Subcutaneous abdominal adipose tissue (tissue), 5 donors: ENCODE data around the gene ATG9B.
A peak's percentile ranks its signal among the peaks of the same experiment; 100 is the strongest.
"Not testable (repeated sequence)": the region's sequence is repeated elsewhere in the genome, so short reads cannot be mapped to it uniquely, and the experiment has no call there.

Source experiments
- H3K27ac ChIP-seq: one replicate; pipeline ENCODE4 v1.7.0; 2013; ENCODE audit warnings: low read depth, mild to moderate bottlenecking, inconsistent platforms, low read length, moderate library complexity
- H3K27me3 ChIP-seq, 5 donors: one replicate each; pipeline ENCODE4 v1.7.0; 2013; ENCODE audit warnings: low read length in 5 of 5, inconsistent platforms in 1 of 5; ENCODE audit not compliant: control insufficient read depth in 5 of 5, insufficient read depth in 4 of 5
- H3K36me3 ChIP-seq, 5 donors: one replicate each; pipeline ENCODE4 v1.7.0; 2013; ENCODE audit warnings: low read length in 5 of 5; ENCODE audit not compliant: control insufficient read depth in 5 of 5, insufficient read depth in 5 of 5
- H3K4me1 ChIP-seq, 5 donors: one replicate each; pipeline ENCODE4 v1.7.0; 2013; ENCODE audit warnings: low read length in 5 of 5, mild to moderate bottlenecking in 3 of 5, moderate library complexity in 1 of 5; ENCODE audit not compliant: control insufficient read depth in 5 of 5, insufficient read depth in 5 of 5
- H3K4me3 ChIP-seq, 5 donors: one replicate each; pipeline ENCODE4 v1.7.0; 2013; ENCODE audit warnings: low read length in 5 of 5, low read depth in 1 of 5
- H3K9ac ChIP-seq, 5 donors: one replicate each; pipeline ENCODE4 v1.7.0; 2013; ENCODE audit warnings: low read length in 5 of 5, mild to moderate bottlenecking in 4 of 5, moderate library complexity in 3 of 5
- H3K9me3 ChIP-seq, 5 donors: one replicate each; pipeline ENCODE4 v1.7.0; 2013; ENCODE audit warnings: low read length in 5 of 5; ENCODE audit not compliant: control insufficient read depth in 5 of 5
- donor health status: healthy.
- donor health status: healthy.
- donor health status: healthy.
- donor health status: healthy.
- donor health status: healthy.

The ATG9B gene

GRCh38 chr7:151047976-151048815 lies 23.9 kb upstream of the ATG9B start, which contains the start of gene ASIC3:
ASIC3 (plus strand) TSS chr7:151048531; CDS start chr7:151048886, 355 bp downstream.
- Histone ChIP-seq H3K9me3 (no peaks in the 10 kb centered on the region), H3K4me1 (peaks cover 4 to 34% (median 17%) of the 10 kb centered on the region in 5 donors), H3K9ac (no peak within 1 kb of the TSS)

DNA sequence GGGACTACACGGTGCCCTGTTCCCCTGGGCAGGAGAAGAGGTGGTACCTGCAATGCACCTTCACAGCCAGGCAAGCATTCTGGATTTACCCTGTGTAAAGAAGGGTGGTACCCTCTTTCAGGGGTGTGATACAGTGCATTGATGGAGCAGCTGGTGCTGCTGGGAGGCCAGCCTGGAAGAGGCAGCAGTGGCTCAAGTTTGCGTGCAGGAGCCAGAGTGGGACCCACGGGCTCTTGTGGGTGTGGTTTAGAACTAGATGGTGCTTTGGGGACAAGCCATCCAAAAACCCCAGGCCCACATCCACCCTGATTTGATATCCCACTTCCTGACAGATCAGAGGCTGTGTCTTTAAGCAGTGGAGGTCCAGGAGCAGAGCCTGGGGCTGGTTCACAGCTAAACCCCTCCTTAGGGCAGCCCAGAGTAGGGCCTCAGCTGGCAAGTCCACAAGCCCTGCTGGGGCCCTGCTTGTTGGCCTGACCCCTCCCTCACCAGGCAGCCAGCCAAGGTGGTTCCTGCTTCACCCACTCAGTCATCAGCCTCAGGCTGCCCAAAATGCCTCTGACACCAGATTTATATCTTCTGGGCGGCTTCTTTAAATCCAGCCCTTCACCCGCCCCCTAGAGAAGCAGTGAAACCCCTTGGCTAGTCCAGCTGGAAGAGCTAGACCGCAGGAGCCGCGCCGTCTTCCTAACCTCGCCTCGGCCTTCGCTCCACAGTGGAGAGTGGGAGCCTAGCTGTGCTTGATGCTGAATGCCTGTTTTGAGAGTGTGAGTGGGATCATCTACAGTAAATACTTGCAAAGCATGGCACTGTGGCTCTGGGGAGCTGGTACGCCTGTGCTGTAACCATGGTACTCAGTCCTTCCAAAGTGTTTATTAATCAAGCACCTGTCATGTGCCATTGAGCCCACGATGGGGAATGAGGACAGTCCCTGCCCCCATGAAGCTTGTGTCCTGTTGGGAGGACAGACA lies 22.6 kb upstream of the ATG9B start:
- H3K4me1 ChIP-seq: peaks cover 4 to 34% (median 17%) of the 10 kb centered on the region in 5 donors
- H3K9ac ChIP-seq: peak overlapping the region in 1 of 5 donors; percentile 17
- no peaks in the 10 kb centered on the region for H3K9me3 ChIP-seq
- peaks cover 0 to 9% (median 5%) of the 10 kb centered on the region in 5 donors for H3K27me3 ChIP-seq
- H3K27ac ChIP-seq: no peak overlapping the region
- H3K36me3 ChIP-seq: peaks cover 0 to 37% (median 24%) of the 10 kb centered on the region in 5 donors
- H3K4me3 ChIP-seq: no peak overlapping the region

More at GRCh38 chr7:151047976-151048815, 23.9 kb upstream of the ATG9B start, which contains the start of gene ASIC3:
- H3K27me3 ChIP-seq: peaks cover 0 to 9% (median 5%) of the 10 kb centered on the region in 5 donors
- H3K4me3 ChIP-seq: no peak within 1 kb of the TSS
- H3K27ac ChIP-seq: no peak within 1 kb of the TSS
- H3K36me3 ChIP-seq: peaks cover 0 to 24% (median 14%) of the 10 kb centered on the region in 5 donors

DNA sequence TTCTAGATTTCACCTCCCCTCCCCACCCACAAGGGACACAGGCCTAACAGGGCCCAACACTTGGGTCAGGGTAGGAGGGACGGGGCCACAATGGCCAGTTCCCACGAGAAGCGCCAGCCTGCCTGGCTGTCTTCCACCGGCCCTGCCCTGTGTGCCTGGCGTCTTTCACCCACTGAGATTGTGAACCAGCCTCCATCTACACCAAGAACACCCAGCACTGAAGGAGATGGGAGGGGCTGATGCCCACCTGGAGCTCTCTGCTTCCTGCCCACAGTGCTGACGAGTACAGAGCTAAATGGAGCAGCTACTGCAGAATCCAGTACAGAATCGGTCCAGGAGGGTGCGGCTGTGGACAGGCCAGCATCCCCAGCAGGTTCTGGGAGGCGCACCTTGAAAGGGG lies 21.7 kb upstream of the ATG9B start:
- Histone ChIP-seq H3K27me3 (peaks cover 0 to 9% (median 5%) of the 10 kb centered on the region in 5 donors), H3K9ac (no peak overlapping the region), H3K4me1 (peaks cover 4 to 31% (median 14%) of the 10 kb centered on the region in 5 donors), H3K4me3 (no peak overlapping the region), H3K9me3 (no peaks in the 10 kb centered on the region), H3K36me3 (peaks cover 0 to 46% (median 24%) of the 10 kb centered on the region in 5 donors), H3K27ac (no peak overlapping the region)

DNA sequence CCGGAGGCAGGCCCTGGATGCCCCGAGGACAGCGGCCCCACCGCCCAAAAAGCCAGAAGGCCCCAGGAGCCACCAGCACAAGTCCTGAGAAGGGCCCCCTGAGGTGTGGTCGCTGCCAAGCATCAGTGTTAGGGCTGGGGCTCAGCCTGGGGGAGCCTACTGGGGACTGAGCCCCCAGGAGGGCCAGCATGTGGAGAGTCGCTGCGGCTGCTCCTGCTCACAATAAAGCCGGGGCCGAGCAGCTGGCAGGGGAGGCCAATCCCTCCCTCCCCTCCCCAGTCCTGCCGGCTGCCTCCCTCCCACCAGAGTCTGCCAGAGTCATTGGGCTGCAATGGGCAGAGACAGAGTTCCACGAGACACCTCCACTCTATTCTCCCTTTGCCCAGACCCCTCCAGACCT lies 21.0 kb upstream of the ATG9B start:
- H3K4me1 ChIP-seq: peaks cover 4 to 28% (median 11%) of the 10 kb centered on the region in 5 donors
- no peak overlapping the region for H3K4me3 ChIP-seq
- peaks cover 0 to 7% (median 4%) of the 10 kb centered on the region in 5 donors for H3K27me3 ChIP-seq
- H3K9ac ChIP-seq: no peak overlapping the region
- no peaks in the 10 kb centered on the region for H3K9me3 ChIP-seq
- H3K36me3 ChIP-seq: peaks cover 0 to 46% (median 24%) of the 10 kb centered on the region in 5 donors
- no peak overlapping the region for H3K27ac ChIP-seq

DNA sequence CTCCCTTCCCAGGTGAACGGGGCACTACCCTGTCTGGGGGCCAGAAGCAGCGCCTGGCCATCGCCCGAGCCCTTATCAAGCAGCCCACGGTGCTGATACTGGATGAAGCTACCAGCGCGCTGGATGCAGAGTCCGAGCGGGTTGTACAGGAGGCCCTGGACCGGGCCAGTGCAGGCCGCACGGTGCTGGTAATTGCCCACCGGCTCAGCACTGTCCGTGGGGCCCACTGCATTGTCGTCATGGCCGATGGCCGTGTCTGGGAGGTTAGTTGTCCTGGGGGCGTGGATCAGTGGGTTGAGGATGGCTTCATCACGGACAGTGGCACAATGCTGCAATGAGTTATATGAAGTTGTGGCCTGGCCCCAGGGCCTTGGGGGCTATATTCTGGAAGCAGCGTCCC lies 19.7 kb upstream of the ATG9B start:
- peaks cover 0 to 46% (median 24%) of the 10 kb centered on the region in 5 donors for H3K36me3 ChIP-seq

DNA sequence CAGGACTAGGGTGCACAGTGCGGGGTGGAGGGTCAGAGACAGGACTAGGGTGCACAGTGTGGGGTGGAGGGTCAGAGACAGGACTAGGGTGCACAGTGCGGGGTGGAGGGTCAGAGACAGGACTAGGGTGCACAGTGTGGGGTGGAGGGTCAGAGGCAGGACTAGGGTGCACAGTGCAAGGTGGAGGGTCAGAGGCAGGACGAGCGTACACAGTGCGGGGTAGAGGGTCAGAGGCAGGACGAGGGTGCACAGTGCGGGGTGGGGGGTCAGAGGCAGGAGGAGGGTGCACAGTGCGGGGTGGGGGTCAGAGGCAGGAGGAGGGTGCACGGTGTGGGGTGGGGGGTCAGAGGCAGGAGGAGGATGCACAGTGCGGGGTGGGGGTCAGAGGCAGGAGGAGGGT lies 19.2 kb upstream of the ATG9B start:
- H3K9me3 ChIP-seq, H3K4me3 ChIP-seq, H3K9ac ChIP-seq, H3K27ac ChIP-seq, H3K27me3 ChIP-seq: not testable (repeated sequence)
- Histone ChIP-seq H3K36me3 (peaks cover 0 to 46% (median 24%) of the 10 kb centered on the region in 5 donors), H3K4me1 (peaks cover 4 to 38% (median 24%) of the 10 kb centered on the region in 5 donors)

More for the DNA sequence above, 19.7 kb upstream of the ATG9B start:
- H3K4me3 ChIP-seq: no peak overlapping the region
- H3K27ac ChIP-seq: no peak overlapping the region
- H3K4me1 ChIP-seq: peaks cover 4 to 33% (median 19%) of the 10 kb centered on the region in 5 donors
- no peaks in the 10 kb centered on the region for H3K9me3 ChIP-seq
- no peaks in the 10 kb centered on the region for H3K27me3 ChIP-seq
- H3K9ac ChIP-seq: no peak overlapping the region

DNA sequence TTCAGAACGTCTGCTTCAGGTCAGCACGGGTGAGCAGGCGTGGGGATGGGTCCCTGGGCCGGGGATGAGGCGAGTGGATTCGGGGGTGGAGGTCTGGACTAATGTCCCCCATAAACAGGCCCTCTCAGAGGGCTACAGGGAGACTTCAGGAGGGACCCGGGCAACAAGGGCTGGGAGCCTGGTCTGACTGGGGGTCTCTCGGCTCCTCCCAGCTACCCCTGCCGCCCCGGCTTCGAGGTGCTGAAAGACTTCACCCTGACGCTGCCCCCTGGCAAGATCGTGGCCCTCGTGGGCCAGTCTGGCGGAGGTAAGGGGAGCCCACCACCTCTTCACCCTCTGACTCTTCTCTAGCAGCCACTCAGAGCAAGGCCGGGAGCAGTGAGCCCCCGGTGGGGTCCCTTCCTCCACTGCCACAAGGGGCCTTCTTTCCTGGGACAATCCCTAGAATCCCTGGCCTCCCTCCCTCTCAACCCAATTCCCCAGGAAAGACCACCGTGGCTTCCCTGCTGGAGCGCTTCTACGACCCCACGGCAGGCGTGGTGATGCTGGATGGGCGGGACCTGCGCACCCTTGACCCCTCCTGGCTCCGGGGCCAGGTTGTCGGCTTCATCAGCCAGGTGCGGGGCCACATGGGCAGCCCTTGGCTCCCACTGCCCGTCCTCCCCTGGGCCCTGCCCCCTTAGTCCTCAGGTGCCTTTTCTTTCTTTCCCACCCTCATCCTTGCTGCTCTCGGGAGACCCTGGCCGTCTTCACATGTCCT lies 16.5 kb upstream of the ATG9B start:
- Histone ChIP-seq H3K36me3 (peaks cover 0 to 61% (median 40%) of the 10 kb centered on the region in 5 donors), H3K4me3 (no peak overlapping the region), H3K9me3 (no peaks in the 10 kb centered on the region), H3K27ac (no peak overlapping the region), H3K9ac (no peak overlapping the region), H3K27me3 (no peaks in the 10 kb centered on the region), H3K4me1 (peaks cover 0 to 16% (median 11%) of the 10 kb centered on the region in 5 donors)

- no peaks in the 10 kb centered on the region for H3K9me3 ChIP-seq
- no peak overlapping the region for H3K4me3 ChIP-seq
- H3K27me3 ChIP-seq: no peaks in the 10 kb centered on the region
- H3K36me3 ChIP-seq: peaks cover 0 to 61% (median 46%) of the 10 kb centered on the region in 5 donors
- H3K9ac ChIP-seq: peak overlapping the region in 1 of 5 donors; percentile 23
- peaks cover 0 to 16% (median 11%) of the 10 kb centered on the region in 5 donors for H3K4me1 ChIP-seq
- H3K27ac ChIP-seq: no peak overlapping the region
Measured at GRCh38 chr7:151039850-151040548, 15.7 kb upstream of the ATG9B start.
